Sigmoid colon (tissue), 7 donors: ENCODE results near the gene PMM1. TPM values are rescaled to one million over a fixed set of nuclear protein-coding genes. Genes with fewer than 3 reads are reported as not detected.

Experiments
- DNase-seq: peaks from one replicate; pipeline ENCODE4 v3.0.0-alpha.2; 2019
- H3K27ac ChIP-seq, 4 donors: fragments of 200-600 bp; sonication (generic); one replicate each; pipeline ENCODE4 v1.5.1; 2016 to 2019; ENCODE audit warnings: mild to moderate bottlenecking in 1 of 4
- H3K27me3 ChIP-seq, 3 donors: fragments of 200-600 bp; sonication (generic); one replicate each; pipeline ENCODE4 v1.5.1; 2019; ENCODE audit warnings: mild to moderate bottlenecking in 1 of 3
- H3K36me3 ChIP-seq, 4 donors: fragments of 200-600 bp; sonication (generic); one replicate each; pipeline ENCODE4 v1.5.1; 2016 to 2019
- H3K4me1 ChIP-seq, 4 donors: fragments of 200-600 bp; sonication (generic); one replicate each; pipeline ENCODE4 v1.5.1; 2017 to 2019
- H3K4me3 ChIP-seq, 4 donors: fragments of 200-600 bp; sonication (generic); one replicate each; pipeline ENCODE4 v1.5.1; 2017 to 2019; ENCODE audit warnings: mild to moderate bottlenecking in 2 of 4, moderate library complexity in 1 of 4
- H3K9me3 ChIP-seq, 4 donors: fragments of 200-600 bp in 3 of 4; sonication (generic) in 3 of 4; one replicate each; pipeline versions ENCODE4 v1.5.1 to v1.6.1; 2013 to 2019
- CTCF ChIP-seq, 4 experiments: fragments of 450-650 bp in 3 of 4; fragments of 200-600 bp in 1 of 4; IDR thresholded peaks; one replicate each; pipeline ENCODE4 v1.5.1; 2016 to 2019; ENCODE audit warnings: antibody characterized with exemption in 4 of 4, mild to moderate bottlenecking in 3 of 4, moderate library complexity in 2 of 4
- EP300 ChIP-seq, 4 donors: sonication (generic); formaldehyde crosslinking; IDR thresholded peaks; one replicate each; pipeline ENCODE4 v1.6.1; 2017; ENCODE audit warnings: antibody characterized with exemption in 4 of 4
- POLR2A ChIP-seq, 2 donors: fragments of 450-650 bp; IDR thresholded peaks; one replicate each; pipeline ENCODE4 v1.6.1; 2016; ENCODE audit warnings: antibody characterized with exemption in 2 of 2, mild to moderate bottlenecking in 2 of 2, moderate library complexity in 2 of 2
- POLR2AphosphoS5 ChIP-seq, 4 donors: sonication (generic); formaldehyde crosslinking; IDR thresholded peaks; one replicate each; pipeline ENCODE4 v1.6.1; 2017; ENCODE audit warnings: antibody characterized with exemption in 4 of 4
- WGBS, 2 donors: extraction: QIAGEN DNeasy Blood & Tissue Kit; methylation state at CpG; one replicate each; pipeline ENCODE4 v1.1.7; 2013; 5-methylcytosine and 5-hydroxymethylcytosine counted together
- intact Hi-C: fragments of 100-400 bp; cut with DNase I; formaldehyde crosslinking; loops from one replicate; pipeline ENCODE4 v1.15.1; 2023
- polyA plus RNA-seq, 3 donors: library from polyadenylated mRNA; stranded (reverse); fragments of 200-250 nt; gene quantifications; one replicate each; pipeline ENCODE4 v1.2.3, GENCODE V29; 2013
- total RNA-seq, 4 donors: library from RNA; depleted of rRNA; stranded (reverse); fragments of >200 nt; gene quantifications; one replicate each; pipeline ENCODE4 v1.1.0, GENCODE V29; 2016
- donor health status: healthy with polysubstance abuse.
- donor health status: Bipolar disorder and iron deficiency.
- donor health status: healthy.

The PMM1 gene
- total and polyA plus RNA-seq, 7 donors = 35.0 to 102 (median 52.4) TPM

- no peak overlapping the region for H3K27ac ChIP-seq
- DNase-seq = no peak
- no peak overlapping the region for H3K4me3 ChIP-seq
- no peaks in the 10 kb centered on the region for H3K27me3 ChIP-seq
- intact Hi-C loops = no loop called here
- no peaks in the 10 kb centered on the region for H3K9me3 ChIP-seq
- H3K4me1 ChIP-seq = peaks cover 0 to 12% (median 11%) of the 10 kb centered on the region in 4 donors
- no peak for TF ChIP-seq POLR2AphosphoS5 (IDR thresholded peaks at IDR 0.05)
- TF ChIP-seq EP300 (IDR thresholded peaks at IDR 0.05) = no peak
- no peak for TF ChIP-seq POLR2A (IDR thresholded peaks at IDR 0.05)
- TF ChIP-seq CTCF (IDR thresholded peaks at IDR 0.05) = no peak
- H3K36me3 ChIP-seq = peaks cover 10 to 75% (median 30%) of the 10 kb centered on the region in 4 donors
- 97 to 98% methylated on average over 12 of the region's 12 CpGs for WGBS, 2 donors
Observed at GRCh38 chr22:41579297-41579996, 10.2 kb downstream of the PMM1 start.

GRCh38 chr22:41578818-41579217 lies 10.8 kb downstream of the PMM1 start:
- TF ChIP-seq EP300 (IDR thresholded peaks at IDR 0.05) (no peak), POLR2A (IDR thresholded peaks at IDR 0.05) (no peak), CTCF (IDR thresholded peaks at IDR 0.05) (no peak), POLR2AphosphoS5 (IDR thresholded peaks at IDR 0.05) (no peak)
- Histone ChIP-seq H3K4me3 (no peak overlapping the region), H3K4me1 (peaks cover 0 to 13% (median 12%) of the 10 kb centered on the region in 4 donors), H3K27ac (no peak overlapping the region), H3K27me3 (no peaks in the 10 kb centered on the region), H3K9me3 (no peaks in the 10 kb centered on the region), H3K36me3 (peaks cover 10 to 69% (median 27%) of the 10 kb centered on the region in 4 donors)
- intact Hi-C loops = no loop called here
- 95 to 96% methylated on average over 9 of the region's 9 CpGs for WGBS, 2 donors
- DNase-seq = no peak

GRCh38 chr22:41578114-41578513 lies 11.5 kb downstream of the PMM1 start:
- no peaks in the 10 kb centered on the region for H3K9me3 ChIP-seq
- no peak for TF ChIP-seq POLR2AphosphoS5 (IDR thresholded peaks at IDR 0.05)
- TF ChIP-seq POLR2A (IDR thresholded peaks at IDR 0.05) = no peak
- TF ChIP-seq CTCF (IDR thresholded peaks at IDR 0.05) = no peak
- no peak for TF ChIP-seq EP300 (IDR thresholded peaks at IDR 0.05)
- H3K4me1 ChIP-seq = peaks cover 0 to 13% (median 12%) of the 10 kb centered on the region in 4 donors
- 94 to 96% methylated on average over 8 of the region's 8 CpGs for WGBS, 2 donors
- DNase-seq = no peak
- H3K27me3 ChIP-seq = no peaks in the 10 kb centered on the region
- intact Hi-C loops = no loop called here
- no peak overlapping the region for H3K4me3 ChIP-seq
- H3K27ac ChIP-seq = no peak overlapping the region
- H3K36me3 ChIP-seq = peaks cover 10 to 62% (median 24%) of the 10 kb centered on the region in 4 donors

GRCh38 chr22:41576877-41577276 lies 12.8 kb downstream of the PMM1 start:
- Histone ChIP-seq H3K4me3 (no peak overlapping the region), H3K9me3 (no peaks in the 10 kb centered on the region), H3K27me3 (no peaks in the 10 kb centered on the region), H3K36me3 (peaks cover 10 to 49% (median 17%) of the 10 kb centered on the region in 4 donors), H3K4me1 (peaks cover 0 to 13% (median 12%) of the 10 kb centered on the region in 4 donors), H3K27ac (peak overlapping the region in 3 of 4 donors; percentile 20 to 68 (median 21))
- intact Hi-C loops = no loop called here
- 78 to 84% methylated on average over 9 of the region's 9 CpGs for WGBS, 2 donors
- TF ChIP-seq POLR2A (IDR thresholded peaks at IDR 0.05) (no peak), CTCF (IDR thresholded peaks at IDR 0.05) (peak in 3 of 4 experiments; percentile 54 to 59 (median 58))
- no peak for DNase-seq
